T-helper 17 cell (primary cell): Measurements from ENCODE around the gene IMPDH1. TPM values are rescaled to one million over a fixed set of nuclear protein-coding genes. Genes with fewer than 3 reads are reported as not detected.

Experiments used
- ATAC-seq: fragments of 150-1000 bp; cut with Tn5 transposase; 2 replicates; pipeline ENCODE4 v1.10.0; 2021; ENCODE audit warnings: mild to moderate bottlenecking, moderate library complexity
- DNase-seq, 3 donors: peaks; one replicate each; pipeline versions ENCODE4 v3.0.0 to v3.0.0-alpha.2; 2020 to 2021
- H3K9me3 ChIP-seq: one replicate; pipeline ENCODE4 v1.7.0; 2013; ENCODE audit warnings: low read length, mild to moderate bottlenecking; ENCODE audit not compliant: control insufficient read depth, poor library complexity, severe bottlenecking
- H3K27ac Mint-ChIP-seq: one replicate; pipeline ENCODE4 v1.8.0; 2022; ENCODE audit warnings: mild to moderate bottlenecking, moderate library complexity, mixed read lengths
- H3K27me3 Mint-ChIP-seq: one replicate; pipeline ENCODE4 v1.8.0; 2022; ENCODE audit warnings: mixed read lengths
- H3K36me3 Mint-ChIP-seq: one replicate; pipeline ENCODE4 v1.8.0; 2022; ENCODE audit warnings: low read depth, mixed read lengths
- H3K4me1 Mint-ChIP-seq: one replicate; pipeline ENCODE4 v1.8.0; 2022; ENCODE audit warnings: mild to moderate bottlenecking, mixed read lengths
- H3K4me3 Mint-ChIP-seq: one replicate; pipeline ENCODE4 v1.8.0; 2022; ENCODE audit warnings: mild to moderate bottlenecking, moderate library complexity, mixed read lengths
- total RNA-seq, 4 donors: library from RNA in 2 of 4; stranded (reverse) in 2 of 4; gene quantifications; one replicate each; pipeline ENCODE4 v1.2.3 and lab custom pipeline; 2022 to 2026

Gene IMPDH1
- total RNA-seq, 2 donors from 2014 or later = 52.5 to 55.9 TPM

GRCh38 chr7:128425850-128426249 is 16.1 kb upstream of the IMPDH1 start:
- no peak overlapping the region for H3K27ac Mint-ChIP-seq
- peak; percentile 60 to 81 (median 66) for DNase-seq
- no peak overlapping the region for H3K4me3 Mint-ChIP-seq
- peaks cover 21% of the 10 kb centered on the region for H3K27me3 Mint-ChIP-seq
- H3K9me3 ChIP-seq = peaks cover 4% of the 10 kb centered on the region
- peak; percentile 93 for ATAC-seq
- peaks cover 7% of the 10 kb centered on the region for H3K4me1 Mint-ChIP-seq
- H3K36me3 Mint-ChIP-seq = peaks cover 2% of the 10 kb centered on the region

- Mint-ChIP-seq H3K4me3 (no peak overlapping the region), H3K27me3 (peaks cover 14% of the 10 kb centered on the region), H3K27ac (no peak overlapping the region), H3K4me1 (peaks cover 7% of the 10 kb centered on the region), H3K36me3 (peaks cover 2% of the 10 kb centered on the region)
- ATAC-seq (no peak), DNase-seq (no peak)
- H3K9me3 ChIP-seq = peaks cover 4% of the 10 kb centered on the region
Observed at GRCh38 chr7:128424686-128425275, 15.0 kb upstream of the IMPDH1 start.

- Mint-ChIP-seq H3K4me3 (no peak overlapping the region), H3K4me1 (peaks cover 10% of the 10 kb centered on the region), H3K27me3 (peaks cover 13% of the 10 kb centered on the region), H3K27ac (no peak overlapping the region), H3K36me3 (peaks cover 3% of the 10 kb centered on the region)
- no peak for DNase-seq
- H3K9me3 ChIP-seq = no peaks in the 10 kb centered on the region
- no peak for ATAC-seq
Observed at GRCh38 chr7:128422842-128423241, 13.1 kb upstream of the IMPDH1 start.

- no peaks in the 10 kb centered on the region for H3K9me3 ChIP-seq
- Mint-ChIP-seq H3K27ac (peak overlapping the region; percentile 43), H3K27me3 (peaks cover 13% of the 10 kb centered on the region), H3K36me3 (peaks cover 3% of the 10 kb centered on the region), H3K4me1 (peaks cover 8% of the 10 kb centered on the region), H3K4me3 (no peak overlapping the region)
- ATAC-seq (no peak), DNase-seq (no peak)
Observed at GRCh38 chr7:128422037-128422436, 12.3 kb upstream of the IMPDH1 start.

GRCh38 chr7:128421384-128421783 is 11.6 kb upstream of the IMPDH1 start:
- Mint-ChIP-seq H3K4me1 (peaks cover 8% of the 10 kb centered on the region), H3K4me3 (no peak overlapping the region), H3K36me3 (peaks cover 3% of the 10 kb centered on the region), H3K27ac (no peak overlapping the region), H3K27me3 (peaks cover 13% of the 10 kb centered on the region)
- ATAC-seq (no peak), DNase-seq (no peak)
- no peaks in the 10 kb centered on the region for H3K9me3 ChIP-seq

- Mint-ChIP-seq H3K36me3 (peaks cover 3% of the 10 kb centered on the region), H3K27me3 (peaks cover 13% of the 10 kb centered on the region), H3K4me3 (no peak overlapping the region), H3K27ac (no peak overlapping the region), H3K4me1 (peaks cover 8% of the 10 kb centered on the region)
- DNase-seq = no peak
- H3K9me3 ChIP-seq = no peaks in the 10 kb centered on the region
- no peak for ATAC-seq
Observed at GRCh38 chr7:128420773-128421172, 11.0 kb upstream of the IMPDH1 start.

- no peak for DNase-seq
- no peak for ATAC-seq
- H3K36me3 Mint-ChIP-seq = peaks cover 3% of the 10 kb centered on the region
- H3K4me3 Mint-ChIP-seq = no peak overlapping the region
- peaks cover 13% of the 10 kb centered on the region for H3K27me3 Mint-ChIP-seq
- H3K27ac Mint-ChIP-seq = no peak overlapping the region
- H3K4me1 Mint-ChIP-seq = peaks cover 8% of the 10 kb centered on the region
- no peaks in the 10 kb centered on the region for H3K9me3 ChIP-seq
Observed at GRCh38 chr7:128419257-128419656, 9.5 kb upstream of the IMPDH1 start.

GRCh38 chr7:128417071-128417470 is 7.3 kb upstream of the IMPDH1 start:
- peaks cover 3% of the 10 kb centered on the region for H3K36me3 Mint-ChIP-seq
- no peaks in the 10 kb centered on the region for H3K9me3 ChIP-seq
- H3K4me1 Mint-ChIP-seq = peaks cover 7% of the 10 kb centered on the region
- no peak overlapping the region for H3K27ac Mint-ChIP-seq
- no peak for ATAC-seq
- H3K27me3 Mint-ChIP-seq = peaks cover 13% of the 10 kb centered on the region
- peak overlapping the region; percentile 50 for H3K4me3 Mint-ChIP-seq
- no peak for DNase-seq

- ATAC-seq = no peak
- Mint-ChIP-seq H3K4me1 (peaks cover 9% of the 10 kb centered on the region), H3K4me3 (no peak overlapping the region), H3K36me3 (peaks cover 3% of the 10 kb centered on the region), H3K27me3 (peaks cover 13% of the 10 kb centered on the region), H3K27ac (no peak overlapping the region)
- no peaks in the 10 kb centered on the region for H3K9me3 ChIP-seq
- no peak for DNase-seq
Observed at GRCh38 chr7:128415217-128415785, 5.5 kb upstream of the IMPDH1 start.

- no peak for ATAC-seq
- Mint-ChIP-seq H3K27ac (peak overlapping the region; percentile 74), H3K4me1 (peaks cover 24% of the 10 kb centered on the region), H3K4me3 (peak overlapping the region; percentile 91), H3K36me3 (no peaks in the 10 kb centered on the region), H3K27me3 (no peaks in the 10 kb centered on the region)
- DNase-seq = no peak
- H3K9me3 ChIP-seq = no peaks in the 10 kb centered on the region
Observed at GRCh38 chr7:128410451-128410753, 620 bp upstream of the IMPDH1 start.

GRCh38 chr7:128408709-128409595 is 830 bp downstream of the IMPDH1 start:
- Mint-ChIP-seq H3K27me3 (no peaks in the 10 kb centered on the region), H3K4me3 (peak overlapping the region; percentile 91), H3K4me1 (peaks cover 34% of the 10 kb centered on the region), H3K27ac (peak overlapping the region; percentile 59), H3K36me3 (no peaks in the 10 kb centered on the region)
- ATAC-seq = no peak
- DNase-seq = no peak
- H3K9me3 ChIP-seq = no peaks in the 10 kb centered on the region

GRCh38 chr7:128407751-128408708 is 1.8 kb downstream of the IMPDH1 start:
- no peaks in the 10 kb centered on the region for H3K9me3 ChIP-seq
- peaks cover 2% of the 10 kb centered on the region for H3K36me3 Mint-ChIP-seq
- peak overlapping the region; percentile 91 for H3K4me3 Mint-ChIP-seq
- ATAC-seq (no peak), DNase-seq (no peak)
- H3K27me3 Mint-ChIP-seq = no peaks in the 10 kb centered on the region
- H3K4me1 Mint-ChIP-seq = peaks cover 37% of the 10 kb centered on the region
- H3K27ac Mint-ChIP-seq = peak overlapping the region; percentile 59

GRCh38 chr7:128407233-128407589 is 2.6 kb downstream of the IMPDH1 start:
- no peak for ATAC-seq
- no peak for DNase-seq
- Mint-ChIP-seq H3K27me3 (no peaks in the 10 kb centered on the region), H3K4me3 (peak overlapping the region; percentile 5), H3K27ac (peak overlapping the region; percentile 59), H3K36me3 (peaks cover 2% of the 10 kb centered on the region), H3K4me1 (peaks cover 37% of the 10 kb centered on the region)
- no peaks in the 10 kb centered on the region for H3K9me3 ChIP-seq
